SJSA1 (cell line): Measurements from ENCODE around the gene SNX19. TPM values are rescaled to one million over a fixed set of nuclear protein-coding genes. Genes with fewer than 3 reads are reported as not detected.
A peak's percentile ranks its signal among the peaks of the same experiment; 100 is the strongest.

Experiments
- DNase-seq, 2 experiments: peaks; one replicate each; pipeline ENCODE4 v3.0.0-alpha.2; 2015 to 2020; ENCODE audit warnings: low spot score in 2 of 2, low read depth in 1 of 2
- H3K27ac ChIP-seq: fragments of 250-450 bp; sonication (Bioruptor Pico); 2 replicates; pipeline ENCODE4 v1.5.1; 2020; ENCODE audit warnings: mild to moderate bottlenecking, moderate library complexity
- H3K27me3 ChIP-seq: fragments of 250-450 bp; sonication (Bioruptor Pico); replicated peaks from 2 replicates; pipeline ENCODE4 v1.5.1; 2020; ENCODE audit warnings: mild to moderate bottlenecking, moderate library complexity
- H3K36me3 ChIP-seq: fragments of 250-450 bp; sonication (Bioruptor Pico); 2 replicates; pipeline ENCODE4 v1.5.1; 2020; ENCODE audit warnings: mild to moderate bottlenecking
- H3K4me1 ChIP-seq: fragments of 250-450 bp; sonication (Bioruptor Pico); replicated peaks from 2 replicates; pipeline ENCODE4 v1.6.1; 2021; ENCODE audit warnings: mild to moderate bottlenecking
- H3K4me3 ChIP-seq: fragments of 250-450 bp; sonication (Bioruptor Pico); 2 replicates; pipeline ENCODE4 v1.5.1; 2020; ENCODE audit warnings: mild to moderate bottlenecking
- H3K9me3 ChIP-seq: fragments of 250-450 bp; sonication (Bioruptor Pico); replicated peaks from 2 replicates; pipeline ENCODE4 v1.5.1; 2020; ENCODE audit warnings: mild to moderate bottlenecking
- total RNA-seq: library from RNA; depleted of rRNA; stranded (reverse); fragments of >200 nt; shearing (Covaris generic); gene quantifications from 2 replicates; pipeline ENCODE4 v1.2.3, GENCODE V29; 2014

SNX19 gene
- total RNA-seq, 1 experiment from 2014 or later, result 68.9 TPM

GRCh38 chr11:130832566-130833425 lies 83.5 kb downstream of the SNX19 start:
- H3K27me3 ChIP-seq, result no peaks in the 10 kb centered on the region
- H3K4me1 ChIP-seq, result peaks cover 3% of the 10 kb centered on the region
- H3K36me3 ChIP-seq, result no peaks in the 10 kb centered on the region
- no peak overlapping the region for H3K27ac ChIP-seq
- H3K9me3 ChIP-seq, result no peaks in the 10 kb centered on the region
- DNase-seq, result no peak
- H3K4me3 ChIP-seq, result no peak overlapping the region

- Histone ChIP-seq H3K27ac (no peak overlapping the region), H3K4me3 (no peak overlapping the region), H3K9me3 (no peaks in the 10 kb centered on the region), H3K4me1 (peaks cover 10% of the 10 kb centered on the region), H3K36me3 (no peaks in the 10 kb centered on the region), H3K27me3 (no peaks in the 10 kb centered on the region)
- DNase-seq, result no peak
Observed at GRCh38 chr11:130831976-130832375, 84.3 kb downstream of the SNX19 start.

GRCh38 chr11:130831506-130831905 lies 84.8 kb downstream of the SNX19 start:
- Histone ChIP-seq H3K36me3 (no peaks in the 10 kb centered on the region), H3K4me3 (no peak overlapping the region), H3K9me3 (no peaks in the 10 kb centered on the region), H3K4me1 (peaks cover 10% of the 10 kb centered on the region), H3K27ac (no peak overlapping the region), H3K27me3 (no peaks in the 10 kb centered on the region)
- DNase-seq, result no peak

DNA sequence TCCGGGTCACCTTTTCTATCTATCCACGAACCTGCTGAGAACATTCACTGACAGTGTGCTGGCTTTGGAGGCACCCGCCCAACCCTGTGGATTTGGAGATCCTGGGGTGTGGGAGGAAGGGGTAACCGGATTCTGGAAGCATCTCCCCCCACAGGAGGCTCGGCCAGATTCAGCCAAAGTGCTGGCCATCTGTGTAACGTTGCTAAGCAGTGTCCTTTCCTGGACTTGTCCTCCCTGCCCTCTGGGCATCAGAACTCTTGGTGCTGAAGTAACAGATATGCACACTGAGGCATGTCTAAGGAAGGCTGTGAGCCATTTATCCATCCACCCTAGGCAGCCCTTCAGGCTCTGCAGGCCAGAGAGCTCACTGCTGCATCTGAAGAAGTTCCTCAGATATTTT lies 85.7 kb downstream of the SNX19 start:
- H3K4me1 ChIP-seq, result peaks cover 10% of the 10 kb centered on the region
- H3K36me3 ChIP-seq, result no peaks in the 10 kb centered on the region
- no peaks in the 10 kb centered on the region for H3K9me3 ChIP-seq
- no peak for DNase-seq
- no peak overlapping the region for H3K4me3 ChIP-seq
- H3K27ac ChIP-seq, result no peak overlapping the region
- no peaks in the 10 kb centered on the region for H3K27me3 ChIP-seq

DNA sequence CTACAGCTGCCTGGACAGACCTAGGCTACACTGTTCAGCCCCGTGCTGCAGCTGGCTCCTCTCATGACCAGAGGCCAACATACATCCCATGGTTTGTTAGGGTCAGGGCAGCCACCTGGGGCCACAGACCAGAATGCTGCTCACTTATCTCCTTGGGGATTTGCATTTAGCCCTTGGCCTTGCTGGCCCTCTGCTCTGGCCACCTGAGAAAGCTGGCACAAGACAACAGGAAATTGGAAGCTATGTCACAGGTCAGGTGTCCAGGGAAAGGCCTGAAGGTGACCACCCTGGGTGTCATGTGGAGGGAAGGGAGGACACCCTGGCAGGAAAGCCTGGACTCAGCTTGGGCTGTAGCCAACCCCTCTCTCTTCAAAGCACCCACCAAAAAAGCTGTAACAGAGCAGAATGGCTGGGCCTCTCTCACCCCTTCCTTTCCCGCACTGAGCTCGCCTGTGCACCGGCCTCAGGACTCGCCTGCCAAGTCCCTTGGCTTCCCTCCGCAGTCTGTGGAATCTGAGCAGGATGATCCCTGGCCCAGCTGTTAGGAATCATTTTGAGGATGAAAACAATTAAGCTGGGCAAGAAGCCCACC lies 86.3 kb downstream of the SNX19 start:
- Histone ChIP-seq H3K27ac (no peak overlapping the region), H3K4me3 (no peak overlapping the region)
- no peak for DNase-seq

DNA sequence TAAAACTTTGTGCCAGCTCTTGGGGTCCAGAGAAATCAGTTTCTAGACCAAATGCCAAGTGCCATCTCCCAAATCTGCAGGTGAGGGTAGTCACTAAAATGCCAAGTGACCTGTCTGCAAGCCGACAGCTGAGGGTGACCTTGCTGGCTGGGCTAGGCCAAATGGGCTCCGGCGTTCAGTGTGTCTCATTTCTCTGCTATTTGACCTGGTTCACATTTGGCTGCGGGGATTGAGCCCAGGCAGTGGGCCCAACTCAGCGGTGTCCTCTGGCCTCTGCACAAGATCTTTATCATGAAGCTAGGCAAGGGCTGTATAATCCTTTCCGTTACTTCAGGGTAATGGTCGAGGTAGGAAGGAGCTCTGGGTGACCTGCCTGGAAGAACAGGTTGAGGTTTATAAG lies 87.5 kb downstream of the SNX19 start:
- peaks cover 10% of the 10 kb centered on the region for H3K4me1 ChIP-seq

More for the DNA sequence above, 86.3 kb downstream of the SNX19 start:
- Histone ChIP-seq H3K36me3 (no peaks in the 10 kb centered on the region), H3K4me1 (peaks cover 10% of the 10 kb centered on the region), H3K27me3 (no peaks in the 10 kb centered on the region), H3K9me3 (no peaks in the 10 kb centered on the region)

GRCh38 chr11:130827451-130828377 lies 88.6 kb downstream of the SNX19 start:
- H3K9me3 ChIP-seq, result no peaks in the 10 kb centered on the region
- H3K27ac ChIP-seq, result peak overlapping the region; percentile 82
- no peak overlapping the region for H3K4me3 ChIP-seq
- peak; percentile 62 to 85 for DNase-seq
- peaks cover 10% of the 10 kb centered on the region for H3K4me1 ChIP-seq
- no peaks in the 10 kb centered on the region for H3K27me3 ChIP-seq
- H3K36me3 ChIP-seq, result no peaks in the 10 kb centered on the region

More for the DNA sequence above, 87.5 kb downstream of the SNX19 start:
- no peak for DNase-seq
- no peaks in the 10 kb centered on the region for H3K9me3 ChIP-seq
- H3K36me3 ChIP-seq, result no peaks in the 10 kb centered on the region
- H3K27ac ChIP-seq, result no peak overlapping the region
- H3K27me3 ChIP-seq, result no peaks in the 10 kb centered on the region
- H3K4me3 ChIP-seq, result no peak overlapping the region

DNA sequence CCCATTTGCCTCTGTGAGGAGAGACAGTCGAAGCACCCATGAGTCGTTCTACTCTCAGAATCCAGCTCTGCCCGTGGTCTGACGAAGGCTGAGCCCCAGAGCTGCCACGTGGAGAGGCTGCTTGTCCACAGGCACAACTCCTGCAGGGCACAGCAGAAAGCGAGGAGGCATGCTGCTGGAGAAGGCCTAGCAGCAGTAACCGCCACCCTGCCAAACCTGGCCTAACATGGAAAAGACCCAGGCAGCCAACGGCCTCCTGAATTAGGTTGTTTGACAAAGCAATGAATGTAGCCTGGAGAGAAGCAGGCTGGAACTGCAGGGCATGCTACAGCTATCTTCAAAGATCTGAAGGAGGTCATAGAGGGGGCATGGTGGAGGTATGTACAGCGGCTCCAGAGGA lies 89.7 kb downstream of the SNX19 start:
- Histone ChIP-seq H3K9me3 (no peaks in the 10 kb centered on the region), H3K36me3 (no peaks in the 10 kb centered on the region), H3K27me3 (no peaks in the 10 kb centered on the region), H3K4me3 (no peak overlapping the region), H3K27ac (no peak overlapping the region), H3K4me1 (peaks cover 10% of the 10 kb centered on the region)
- no peak for DNase-seq

GRCh38 chr11:130825983-130826382 lies 90.3 kb downstream of the SNX19 start:
- Histone ChIP-seq H3K4me1 (peaks cover 10% of the 10 kb centered on the region), H3K4me3 (no peak overlapping the region), H3K27ac (no peak overlapping the region), H3K27me3 (no peaks in the 10 kb centered on the region), H3K9me3 (no peaks in the 10 kb centered on the region), H3K36me3 (no peaks in the 10 kb centered on the region)
- DNase-seq, result no peak

DNA sequence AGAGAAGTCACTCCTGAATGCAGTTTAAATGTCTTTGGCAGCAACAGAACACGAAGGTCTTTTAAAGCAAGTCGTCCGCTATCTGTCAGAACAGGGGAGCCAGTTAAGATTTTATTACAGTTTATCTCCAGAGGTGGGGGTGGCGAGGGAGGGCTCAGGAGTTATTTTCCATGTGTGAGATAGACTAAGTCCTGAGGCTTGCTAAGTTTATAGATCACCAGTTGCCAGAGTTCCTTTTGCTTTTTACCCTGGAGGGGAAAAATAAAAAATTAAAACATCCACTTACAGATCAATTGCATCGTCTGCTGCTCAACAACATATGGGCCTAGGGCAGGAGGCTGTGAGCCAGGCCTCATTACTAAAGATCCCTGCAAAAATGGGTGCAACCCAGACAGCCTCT lies 90.7 kb downstream of the SNX19 start:
- Histone ChIP-seq H3K9me3 (no peaks in the 10 kb centered on the region), H3K4me1 (peaks cover 10% of the 10 kb centered on the region), H3K36me3 (no peaks in the 10 kb centered on the region), H3K4me3 (no peak overlapping the region), H3K27me3 (no peaks in the 10 kb centered on the region), H3K27ac (no peak overlapping the region)
- no peak for DNase-seq
